BE2C (cell line): ENCODE results near the gene ZNF84. TPM values are rescaled to one million over a fixed set of nuclear protein-coding genes. Genes with fewer than 3 reads are reported as not detected.

Experiments used
- DNase-seq: peaks from one replicate; pipeline ENCODE4 v3.0.0-alpha.2; 2020
- H3K27me3 ChIP-seq: fragments of 250-450 bp; sonication (Bioruptor Pico); 2 replicates; pipeline ENCODE4 v1.5.1; 2020; ENCODE audit warnings: mild to moderate bottlenecking
- H3K36me3 ChIP-seq: fragments of 250-450 bp; sonication (Bioruptor Pico); 2 replicates; pipeline ENCODE4 v1.5.1; 2020; ENCODE audit warnings: mild to moderate bottlenecking
- H3K4me1 ChIP-seq: fragments of 250-450 bp; sonication (Bioruptor Pico); 2 replicates; pipeline ENCODE4 v1.5.1; 2020
- H3K4me3 ChIP-seq: 2 replicates; pipeline ENCODE4 v1.5.1; 2011; ENCODE audit warnings: low read depth, low read length
- H3K9me3 ChIP-seq: fragments of 250-450 bp; sonication (Bioruptor Pico); 2 replicates; pipeline ENCODE4 v1.5.1; 2020
- CTCF ChIP-seq: IDR thresholded peaks from 2 replicates; pipeline ENCODE4 v1.5.1; 2012; ENCODE audit warnings: mild to moderate bottlenecking, low read depth, low read length
- polyA plus RNA-seq: library from polyadenylated mRNA; unstranded; fragments of >200 nt; gene quantifications from one replicate; pipeline ENCODE4 v1.2.1, GENCODE V29; 2012; ENCODE audit warnings: low read depth, missing spikeins; ENCODE audit not compliant: insufficient read length, insufficient read depth

Gene ZNF84
- 27.8 TPM for polyA plus RNA-seq

DNA sequence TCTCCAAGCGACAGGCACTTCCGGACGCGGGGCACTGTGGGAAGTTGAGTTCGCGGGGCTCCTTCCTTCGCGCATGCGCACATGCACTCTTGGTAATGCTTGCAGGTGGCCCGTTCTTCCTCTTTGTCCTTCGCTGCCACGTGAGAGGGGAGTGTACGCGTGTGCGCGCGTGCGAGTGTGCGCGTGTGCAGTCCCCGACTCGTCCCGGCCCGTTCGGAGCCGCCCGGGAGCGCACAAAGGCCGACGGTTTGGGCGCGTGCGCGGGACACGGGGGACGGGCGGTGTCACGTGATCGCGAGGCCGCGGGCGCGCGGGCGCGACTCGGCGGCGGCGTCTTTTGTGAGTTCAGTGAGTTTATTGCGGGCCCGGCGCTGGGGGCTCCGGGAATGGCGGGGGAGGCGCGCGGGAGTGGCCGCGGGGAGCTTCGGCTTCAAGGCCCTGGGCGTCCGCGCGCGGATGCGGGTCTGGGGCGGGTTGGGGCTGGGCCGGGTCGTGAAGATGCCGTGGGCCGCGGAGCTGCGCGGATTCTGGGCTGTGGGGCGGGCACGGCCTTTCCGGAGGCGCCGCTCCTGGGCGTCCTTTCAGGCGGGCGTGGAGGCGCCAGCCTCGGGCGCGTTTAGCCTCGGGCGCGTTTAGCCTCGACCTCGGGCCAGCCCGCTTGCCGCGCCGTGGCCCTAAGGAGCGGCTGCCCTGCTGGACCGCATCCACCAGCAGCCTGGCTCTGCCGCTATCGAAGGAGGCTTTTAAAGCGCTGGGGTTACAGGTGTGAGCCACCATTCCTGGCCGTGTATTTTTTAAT lies at the start of gene ZNF84:
TSS of gene ZNF84 (plus strand) at position 303 of the 799 bp plus-strand sequence. CDS start 3,959 bp downstream, outside the sequence.
- H3K4me3 ChIP-seq: peak within 1 kb of the TSS; percentile 64
- peaks cover 25% of the 10 kb centered on the region for H3K36me3 ChIP-seq
- TF ChIP-seq CTCF: no peak
- DNase-seq: peak; percentile 96
- H3K9me3 ChIP-seq: peaks cover 3% of the 10 kb centered on the region; the same call in 1 of the 2 replicates
- H3K27me3 ChIP-seq: no peaks in the 10 kb centered on the region
- no peaks in the 10 kb centered on the region for H3K4me1 ChIP-seq

DNA sequence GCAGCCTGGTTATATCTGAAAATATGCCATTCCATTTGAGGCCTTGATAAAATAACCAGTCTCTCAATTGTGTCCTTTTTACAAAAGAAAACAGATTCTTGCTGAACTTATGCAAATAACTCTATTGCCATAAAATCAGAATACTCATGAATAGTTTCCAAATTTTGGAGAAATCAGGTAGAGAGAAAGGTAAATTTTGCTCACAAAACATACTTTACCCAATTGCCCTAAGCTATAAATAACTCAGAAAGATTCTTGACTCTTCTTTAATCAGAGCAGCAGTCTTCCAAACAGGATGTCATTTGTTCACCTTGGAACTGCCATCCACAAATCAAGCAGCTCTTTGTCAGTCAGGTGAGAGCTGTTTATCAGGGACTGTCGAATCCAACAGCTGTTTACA lies 38.6 kb upstream of the ZNF84 start:
- DNase-seq: no peak
- no peak for TF ChIP-seq CTCF
- Histone ChIP-seq H3K4me3 (no peak overlapping the region), H3K27me3 (no peaks in the 10 kb centered on the region), H3K36me3 (no peaks in the 10 kb centered on the region; the same call in 1 of the 2 replicates), H3K4me1 (no peaks in the 10 kb centered on the region), H3K9me3 (no peaks in the 10 kb centered on the region; the same call in 1 of the 2 replicates)

DNA sequence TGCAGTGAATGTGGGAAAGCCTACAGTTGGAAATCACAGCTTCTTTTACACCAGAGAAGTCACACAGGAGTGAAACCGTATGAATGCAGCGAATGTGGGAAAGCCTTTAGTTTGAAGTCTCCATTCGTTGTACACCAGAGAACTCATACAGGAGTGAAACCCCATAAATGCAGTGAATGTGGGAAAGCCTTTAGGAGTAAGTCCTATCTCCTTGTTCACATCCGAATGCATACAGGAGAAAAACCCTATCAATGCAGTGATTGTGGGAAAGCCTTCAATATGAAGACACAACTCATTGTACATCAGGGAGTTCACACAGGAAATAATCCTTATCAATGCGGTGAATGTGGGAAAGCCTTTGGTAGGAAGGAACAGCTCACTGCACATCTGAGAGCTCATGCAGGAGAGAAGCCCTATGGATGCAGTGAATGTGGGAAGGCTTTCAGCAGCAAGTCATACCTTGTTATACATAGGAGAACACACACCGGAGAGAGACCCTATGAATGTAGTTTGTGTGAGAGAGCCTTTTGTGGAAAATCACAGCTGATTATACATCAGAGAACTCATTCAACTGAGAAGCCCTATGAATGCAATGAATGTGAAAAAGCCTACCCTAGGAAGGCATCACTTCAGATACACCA lies 26.5 kb upstream of the ZNF84 start:
- H3K27me3 ChIP-seq: no peaks in the 10 kb centered on the region
- H3K9me3 ChIP-seq: no peaks in the 10 kb centered on the region; the same call in none of the 2 replicates
- H3K4me1 ChIP-seq: no peaks in the 10 kb centered on the region
- H3K4me3 ChIP-seq: no peak overlapping the region
- no peak for DNase-seq
- H3K36me3 ChIP-seq: peaks cover 61% of the 10 kb centered on the region
- no peak for TF ChIP-seq CTCF

DNA sequence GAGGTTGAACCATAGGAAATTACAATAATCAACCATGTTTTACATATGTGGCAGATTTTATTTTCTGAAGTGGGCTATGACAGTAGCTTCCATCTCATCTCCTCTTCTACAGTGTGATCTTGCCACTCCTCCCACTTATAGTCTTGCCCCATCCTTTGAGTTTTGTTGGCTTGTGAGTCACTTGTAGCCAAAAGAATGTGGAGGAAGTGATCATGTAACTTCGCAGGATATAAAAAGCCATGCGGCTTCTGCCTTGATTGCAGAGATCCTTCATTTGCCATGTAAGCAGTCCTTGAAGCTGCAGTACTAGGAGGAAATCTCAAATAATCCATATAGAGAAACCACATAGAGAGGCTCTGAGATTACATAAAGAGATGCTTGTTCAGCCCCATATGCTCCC lies 13.7 kb upstream of the ZNF84 start:
- H3K36me3 ChIP-seq: no peaks in the 10 kb centered on the region
- H3K4me3 ChIP-seq: no peak overlapping the region
- no peaks in the 10 kb centered on the region for H3K4me1 ChIP-seq
- TF ChIP-seq CTCF: no peak
- H3K9me3 ChIP-seq: no peaks in the 10 kb centered on the region
- H3K27me3 ChIP-seq: no peaks in the 10 kb centered on the region
- DNase-seq: no peak

DNA sequence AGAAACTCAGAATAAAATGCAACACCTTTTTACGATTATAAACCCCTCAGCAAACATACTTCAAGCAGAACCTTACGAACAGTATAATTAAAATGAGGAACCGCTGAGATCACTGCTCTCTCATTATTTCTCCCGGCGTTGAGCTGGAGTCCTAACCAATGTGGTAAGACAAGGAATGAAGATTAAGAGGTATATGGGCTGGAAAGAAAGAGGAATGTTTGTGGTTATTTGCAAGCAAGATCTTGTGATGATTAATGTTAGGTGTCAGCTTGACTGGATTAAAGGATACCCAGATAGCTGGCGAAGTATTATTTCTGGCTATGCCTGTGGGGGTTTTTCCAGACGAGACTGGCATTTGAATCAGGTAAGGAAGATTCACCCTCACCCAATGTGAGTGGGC lies 10.3 kb upstream of the ZNF84 start:
- Histone ChIP-seq H3K4me3 (no peak overlapping the region), H3K4me1 (no peaks in the 10 kb centered on the region), H3K36me3 (no peaks in the 10 kb centered on the region), H3K9me3 (no peaks in the 10 kb centered on the region; the same call in 1 of the 2 replicates), H3K27me3 (no peaks in the 10 kb centered on the region)
- no peak for TF ChIP-seq CTCF
- no peak for DNase-seq

GRCh38 chr12:133038118-133038709 lies 905 bp downstream of the ZNF84 start:
- H3K36me3 ChIP-seq: peaks cover 32% of the 10 kb centered on the region
- no peaks in the 10 kb centered on the region for H3K4me1 ChIP-seq
- no peaks in the 10 kb centered on the region for H3K27me3 ChIP-seq
- TF ChIP-seq CTCF: no peak
- H3K9me3 ChIP-seq: peaks cover 3% of the 10 kb centered on the region; the same call in 1 of the 2 replicates
- peak overlapping the region; percentile 64 for H3K4me3 ChIP-seq
- no peak for DNase-seq
